Loucy (cell line): ENCODE measurements around the gene SKIC2.
"Not testable (repeated sequence)": the region's sequence is repeated elsewhere in the genome, so short reads cannot be mapped to it uniquely, and the experiment has no call there.

Experiments
- H2AFZ ChIP-seq: fragments of 200-600 bp; sonication (generic); 2 replicates; pipeline ENCODE4 v1.6.0; 2016; ENCODE audit warnings: antibody characterized with exemption, mild to moderate bottlenecking, low read length, moderate library complexity
- H3F3A ChIP-seq: fragments of 200-600 bp; 2 replicates; pipeline ENCODE4 v1.6.0; 2016; ENCODE audit warnings: antibody characterized with exemption, low read depth, mild to moderate bottlenecking
- H3K27me3 ChIP-seq: fragments of 200-600 bp; sonication (generic); 2 replicates; pipeline ENCODE4 v1.6.1; 2014; ENCODE audit warnings: low read length, mild to moderate bottlenecking; ENCODE audit not compliant: insufficient read depth, poor library complexity, severe bottlenecking
- H3K36me3 ChIP-seq: fragments of 200-600 bp; sonication (generic); 2 replicates; pipeline ENCODE4 v1.6.1; 2016; ENCODE audit warnings: low read length; ENCODE audit not compliant: insufficient read depth
- H3K4me1 ChIP-seq: fragments of 200-600 bp; sonication (generic); 2 replicates; pipeline ENCODE4 v1.5.1; 2014; ENCODE audit warnings: low read length, mild to moderate bottlenecking; ENCODE audit not compliant: insufficient read depth, poor library complexity, severe bottlenecking
- H3K4me2 ChIP-seq: fragments of 200-600 bp; sonication (generic); 2 replicates; pipeline ENCODE4 v1.6.0; 2014; ENCODE audit warnings: antibody characterized with exemption, low read length, low read depth, mild to moderate bottlenecking; ENCODE audit not compliant: poor library complexity, severe bottlenecking
- H3K4me3 ChIP-seq: fragments of 200-600 bp; sonication (generic); 2 replicates; pipeline ENCODE4 v1.5.1; 2014; ENCODE audit warnings: low read length, mild to moderate bottlenecking, mixed read lengths; ENCODE audit not compliant: poor library complexity, severe bottlenecking
- H3K79me2 ChIP-seq: fragments of 200-600 bp; sonication (generic); 2 replicates; pipeline ENCODE4 v1.6.1; 2014; ENCODE audit warnings: low read length; ENCODE audit not compliant: insufficient read depth
- H3K9ac ChIP-seq: fragments of 200-600 bp; sonication (generic); 2 replicates; pipeline ENCODE4 v1.6.0; 2014; ENCODE audit warnings: mild to moderate bottlenecking, low read depth, low read length, moderate library complexity; ENCODE audit not compliant: poor library complexity, severe bottlenecking
- H3K9me2 ChIP-seq: fragments of 200-600 bp; sonication (generic); replicated peaks from 2 replicates; pipeline ENCODE4 v1.6.1; 2016; ENCODE audit warnings: low read depth, low read length, mixed read lengths
- H3K9me3 ChIP-seq: fragments of 200-600 bp; sonication (generic); 2 replicates; pipeline ENCODE4 v1.6.1; 2014; ENCODE audit warnings: mild to moderate bottlenecking, antibody characterized with exemption, low read length, low read depth; ENCODE audit not compliant: insufficient read depth
- H4K20me1 ChIP-seq: fragments of 200-600 bp; sonication (generic); 2 replicates; pipeline ENCODE4 v1.6.0; 2014; ENCODE audit warnings: antibody characterized with exemption, low read length, mild to moderate bottlenecking; ENCODE audit not compliant: insufficient read depth, poor library complexity, severe bottlenecking

Gene SKIC2

GRCh38 chr6:32014547-32014946, 55.6 kb downstream of the SKIC2 start, which contains the start of gene C4B:
Gene C4B (plus strand): TSS chr6:32014795. CDS start chr6:32014846, 51 bp downstream.
- H3K4me3 ChIP-seq, H2AFZ ChIP-seq, H3F3A ChIP-seq, H3K4me1 ChIP-seq, H3K79me2 ChIP-seq, H3K4me2 ChIP-seq, H3K36me3 ChIP-seq, H3K9me3 ChIP-seq, H3K9me2 ChIP-seq, H3K9ac ChIP-seq, H3K27me3 ChIP-seq, H4K20me1 ChIP-seq: not testable (repeated sequence)
